KMS-11 (cell line): ENCODE measurements around the gene SLC38A9.
"Not testable (repeated sequence)": the region's sequence is repeated elsewhere in the genome, so short reads cannot be mapped to it uniquely, and the experiment has no call there.

Experiments
- H2AFZ ChIP-seq: fragments of 200-600 bp; sonication (generic); 2 replicates; pipeline ENCODE4 v1.6.1; 2016; ENCODE audit warnings: antibody characterized with exemption, mixed run types, low read depth
- H3K27ac ChIP-seq: fragments of 200-600 bp; sonication (generic); 2 replicates; pipeline ENCODE4 v1.6.1; 2016; ENCODE audit warnings: mild to moderate bottlenecking, mixed run types
- H3K27me3 ChIP-seq: fragments of 200-600 bp; sonication (generic); 2 replicates; pipeline ENCODE4 v1.6.1; 2017; ENCODE audit warnings: mild to moderate bottlenecking, low read depth, mixed run types, moderate library complexity; ENCODE audit not compliant: insufficient read depth
- H3K36me3 ChIP-seq: fragments of 200-600 bp; sonication (generic); 2 replicates; pipeline ENCODE4 v1.6.1; 2017; ENCODE audit warnings: mild to moderate bottlenecking, mixed run types; ENCODE audit not compliant: insufficient read depth
- H3K4me1 ChIP-seq: fragments of 200-600 bp; sonication (generic); 2 replicates; pipeline ENCODE4 v1.6.1; 2016; ENCODE audit warnings: mild to moderate bottlenecking, low read depth, mixed run types; ENCODE audit not compliant: poor library complexity, severe bottlenecking
- H3K4me2 ChIP-seq: fragments of 200-600 bp; sonication (generic); 2 replicates; pipeline ENCODE4 v1.7.0; 2016; ENCODE audit warnings: mild to moderate bottlenecking, mixed run types
- H3K4me3 ChIP-seq: fragments of 200-600 bp; sonication (generic); IDR thresholded peaks from 2 replicates; pipeline ENCODE4 v1.6.1; 2017; ENCODE audit warnings: low read depth, low read length, mixed read lengths; ENCODE audit not compliant: insufficient read depth
- H3K79me2 ChIP-seq: fragments of 200-600 bp; sonication (generic); 2 replicates; pipeline ENCODE4 v1.6.1; 2016; ENCODE audit warnings: low read depth, mixed run types; ENCODE audit not compliant: insufficient read depth
- H3K9ac ChIP-seq: fragments of 200-600 bp; sonication (generic); 2 replicates; pipeline ENCODE4 v1.6.1; 2016; ENCODE audit warnings: mild to moderate bottlenecking, mixed run types
- H4K20me1 ChIP-seq: fragments of 200-600 bp; sonication (generic); 2 replicates; pipeline ENCODE4 v1.6.1; 2016; ENCODE audit warnings: mild to moderate bottlenecking, mixed run types; ENCODE audit not compliant: insufficient read depth
- TF ChIP-seq, protein P1 (sequence below): fragments of 200-600 bp; sonication (generic); conservative IDR thresholded peaks from 2 replicates; pipeline ENCODE4 v1.6.1; 2017; ENCODE audit warnings: low read depth, mild to moderate bottlenecking, antibody characterized with exemption, low read length, moderate library complexity, mixed read lengths

The SLC38A9 gene

GRCh38 chr5:55734658-55735057 lies 22.5 kb upstream of the SLC38A9 start:
- no peak overlapping the region for H3K4me2 ChIP-seq
- no peaks in the 10 kb centered on the region for H3K79me2 ChIP-seq
- H4K20me1 ChIP-seq, result no peaks in the 10 kb centered on the region
- H3K36me3 ChIP-seq, result no peaks in the 10 kb centered on the region
- no peaks in the 10 kb centered on the region for H3K4me1 ChIP-seq
- TF ChIP-seq, protein P1, sequence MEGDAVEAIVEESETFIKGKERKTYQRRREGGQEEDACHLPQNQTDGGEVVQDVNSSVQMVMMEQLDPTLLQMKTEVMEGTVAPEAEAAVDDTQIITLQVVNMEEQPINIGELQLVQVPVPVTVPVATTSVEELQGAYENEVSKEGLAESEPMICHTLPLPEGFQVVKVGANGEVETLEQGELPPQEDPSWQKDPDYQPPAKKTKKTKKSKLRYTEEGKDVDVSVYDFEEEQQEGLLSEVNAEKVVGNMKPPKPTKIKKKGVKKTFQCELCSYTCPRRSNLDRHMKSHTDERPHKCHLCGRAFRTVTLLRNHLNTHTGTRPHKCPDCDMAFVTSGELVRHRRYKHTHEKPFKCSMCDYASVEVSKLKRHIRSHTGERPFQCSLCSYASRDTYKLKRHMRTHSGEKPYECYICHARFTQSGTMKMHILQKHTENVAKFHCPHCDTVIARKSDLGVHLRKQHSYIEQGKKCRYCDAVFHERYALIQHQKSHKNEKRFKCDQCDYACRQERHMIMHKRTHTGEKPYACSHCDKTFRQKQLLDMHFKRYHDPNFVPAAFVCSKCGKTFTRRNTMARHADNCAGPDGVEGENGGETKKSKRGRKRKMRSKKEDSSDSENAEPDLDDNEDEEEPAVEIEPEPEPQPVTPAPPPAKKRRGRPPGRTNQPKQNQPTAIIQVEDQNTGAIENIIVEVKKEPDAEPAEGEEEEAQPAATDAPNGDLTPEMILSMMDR, result no peak
- H2AFZ ChIP-seq, result no peak overlapping the region
- H3K4me3 ChIP-seq, result no peak overlapping the region
- H3K9ac ChIP-seq, result no peak overlapping the region
- no peak overlapping the region for H3K27ac ChIP-seq
- H3K27me3 ChIP-seq, result no peaks in the 10 kb centered on the region

- Histone ChIP-seq H3K27ac (no peak overlapping the region), H2AFZ (no peak overlapping the region), H4K20me1 (no peaks in the 10 kb centered on the region), H3K36me3 (no peaks in the 10 kb centered on the region), H3K79me2 (no peaks in the 10 kb centered on the region), H3K4me2 (no peak overlapping the region), H3K4me1 (no peaks in the 10 kb centered on the region), H3K9ac (no peak overlapping the region), H3K27me3 (no peaks in the 10 kb centered on the region), H3K4me3 (no peak overlapping the region)
- TF ChIP-seq, protein P1, result no peak
These were observed 20.5 kb upstream of the SLC38A9 start for GRCh38 chr5:55732585-55732984.

GRCh38 chr5:55731848-55732247 lies 19.7 kb upstream of the SLC38A9 start:
- Histone ChIP-seq H3K79me2 (no peaks in the 10 kb centered on the region), H3K27ac (no peak overlapping the region), H3K4me3 (no peak overlapping the region), H3K4me1 (no peaks in the 10 kb centered on the region), H4K20me1 (no peaks in the 10 kb centered on the region), H3K27me3 (no peaks in the 10 kb centered on the region), H3K36me3 (no peaks in the 10 kb centered on the region), H2AFZ (no peak overlapping the region), H3K4me2 (no peak overlapping the region), H3K9ac (no peak overlapping the region)
- TF ChIP-seq, protein P1, result no peak

DNA sequence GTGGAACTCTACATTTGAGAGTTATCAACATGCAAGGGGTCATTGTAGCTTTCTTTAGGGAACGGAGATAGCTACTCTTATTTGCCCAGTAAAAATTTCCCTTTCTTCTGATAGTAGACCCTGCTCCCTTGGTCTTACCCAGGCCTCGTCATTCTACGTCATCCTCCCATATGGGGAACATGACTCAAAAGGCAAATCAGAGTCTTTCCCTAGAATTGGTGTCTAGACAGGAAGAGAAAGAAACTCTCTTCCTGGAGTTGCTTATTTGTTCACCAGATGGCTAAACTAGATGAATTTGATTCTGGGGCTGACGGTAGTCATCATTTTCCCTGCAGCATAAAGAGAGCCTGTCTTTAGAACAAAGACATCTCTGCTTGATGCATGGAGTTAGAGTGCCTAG lies 12.2 kb upstream of the SLC38A9 start:
- no peak overlapping the region for H3K27ac ChIP-seq
- no peaks in the 10 kb centered on the region for H3K4me1 ChIP-seq
- no peaks in the 10 kb centered on the region for H4K20me1 ChIP-seq
- TF ChIP-seq, protein P1, result no peak
- no peaks in the 10 kb centered on the region for H3K79me2 ChIP-seq
- no peak overlapping the region for H3K4me2 ChIP-seq
- H2AFZ ChIP-seq, result no peak overlapping the region
- no peak overlapping the region for H3K9ac ChIP-seq
- H3K36me3 ChIP-seq, result no peaks in the 10 kb centered on the region
- no peak overlapping the region for H3K4me3 ChIP-seq
- H3K27me3 ChIP-seq, result no peaks in the 10 kb centered on the region

GRCh38 chr5:55720188-55720703 lies 8.1 kb upstream of the SLC38A9 start:
- Histone ChIP-seq H4K20me1 (no peaks in the 10 kb centered on the region), H3K36me3 (no peaks in the 10 kb centered on the region), H2AFZ (no peak overlapping the region), H3K9ac (no peak overlapping the region), H3K4me1 (no peaks in the 10 kb centered on the region), H3K27ac (no peak overlapping the region), H3K79me2 (no peaks in the 10 kb centered on the region), H3K4me2 (no peak overlapping the region), H3K27me3 (no peaks in the 10 kb centered on the region), H3K4me3 (no peak overlapping the region)
- TF ChIP-seq, protein P1, result no peak

GRCh38 chr5:55719026-55719425 lies 6.9 kb upstream of the SLC38A9 start:
- H4K20me1 ChIP-seq, H3K27me3 ChIP-seq, H3K9ac ChIP-seq, H2AFZ ChIP-seq, H3K4me3 ChIP-seq, H3K27ac ChIP-seq, H3K36me3 ChIP-seq, H3K4me2 ChIP-seq, H3K4me1 ChIP-seq, H3K79me2 ChIP-seq: not testable (repeated sequence)
